GM19372 (cell line): Measurements from ENCODE around the gene BAX.
A peak's percentile ranks its signal among the peaks of the same experiment; 100 is the strongest.

Experiments used
- ATAC-seq: cut with Tn5 transposase; IDR thresholded peaks from one replicate; pipeline ENCODE4 v1.9.1; 2021; ENCODE audit warnings: mild to moderate bottlenecking, low read depth, moderate library complexity; ENCODE audit not compliant: unreplicated experiment

Gene BAX

GRCh38 chr19:48977061-48977460 is 22.4 kb downstream of the BAX start:
- ATAC-seq, result no peak

- ATAC-seq, result no peak
Measured at GRCh38 chr19:48982280-48982679, 27.6 kb downstream of the BAX start.

GRCh38 chr19:48985711-48986110 is 31.0 kb downstream of the BAX start:
- ATAC-seq, result no peak

GRCh38 chr19:48986211-48986610 is 31.5 kb downstream of the BAX start:
- ATAC-seq, result no peak

GRCh38 chr19:48987323-48987722 is 32.6 kb downstream of the BAX start:
- ATAC-seq, result no peak

- ATAC-seq, result no peak
Measured at GRCh38 chr19:48988286-48988685, 33.6 kb downstream of the BAX start.

- no peak for ATAC-seq
Measured at GRCh38 chr19:48988860-48989259, 34.2 kb downstream of the BAX start.

GRCh38 chr19:48989701-48990291 is 35.1 kb downstream of the BAX start:
- ATAC-seq, result no peak

- no peak for ATAC-seq
Measured at GRCh38 chr19:48990400-48990799, 35.7 kb downstream of the BAX start.

- ATAC-seq, result no peak
Measured at GRCh38 chr19:48991011-48991609, 36.4 kb downstream of the BAX start.

- no peak for ATAC-seq
Measured at GRCh38 chr19:48991873-48992580, 37.4 kb downstream of the BAX start.

GRCh38 chr19:48992581-48993174 is 38.0 kb downstream of the BAX start:
- ATAC-seq, result no peak

GRCh38 chr19:48993175-48994034 is 38.7 kb downstream of the BAX start, which contains the start of the genes GYS1 and RUVBL2:
Gene GYS1, minus strand, starts transcription at chr19:48993309. Its CDS starts 197 bp downstream, at chr19:48993112.
Gene RUVBL2, plus strand, starts transcription at chr19:48993887. Its CDS starts 25 bp downstream, at chr19:48993912.
- peak; percentile 88 for ATAC-seq

- no peak for ATAC-seq
Measured at GRCh38 chr19:48994035-48994386, 39.3 kb downstream of the BAX start.

GRCh38 chr19:48997972-48998371 is 43.3 kb downstream of the BAX start:
- no peak for ATAC-seq

- no peak for ATAC-seq
Measured at GRCh38 chr19:48999481-49000325, 45.0 kb downstream of the BAX start.

- ATAC-seq, result no peak
Measured at GRCh38 chr19:49004133-49004532, 49.5 kb downstream of the BAX start.

GRCh38 chr19:49004964-49005614 is 50.4 kb downstream of the BAX start:
- ATAC-seq, result no peak

GRCh38 chr19:49006905-49007304 is 52.2 kb downstream of the BAX start:
- no peak for ATAC-seq
